Activated CD8-positive, alpha-beta memory T cell treated with anti-CD3 and anti-CD28 coated beads for 48 hours (primary cell): ENCODE data around the gene ARPP21.
"Not testable (repeated sequence)": the region's sequence is repeated elsewhere in the genome, so short reads cannot be mapped to it uniquely, and the experiment has no call there.

Source experiments
- DNase-seq, 3 experiments: peaks; one replicate each; pipeline ENCODE4 v3.0.0-alpha.2; 2020; ENCODE audit warnings: low read depth in 2 of 3, low spot score in 2 of 3

Gene ARPP21

DNA sequence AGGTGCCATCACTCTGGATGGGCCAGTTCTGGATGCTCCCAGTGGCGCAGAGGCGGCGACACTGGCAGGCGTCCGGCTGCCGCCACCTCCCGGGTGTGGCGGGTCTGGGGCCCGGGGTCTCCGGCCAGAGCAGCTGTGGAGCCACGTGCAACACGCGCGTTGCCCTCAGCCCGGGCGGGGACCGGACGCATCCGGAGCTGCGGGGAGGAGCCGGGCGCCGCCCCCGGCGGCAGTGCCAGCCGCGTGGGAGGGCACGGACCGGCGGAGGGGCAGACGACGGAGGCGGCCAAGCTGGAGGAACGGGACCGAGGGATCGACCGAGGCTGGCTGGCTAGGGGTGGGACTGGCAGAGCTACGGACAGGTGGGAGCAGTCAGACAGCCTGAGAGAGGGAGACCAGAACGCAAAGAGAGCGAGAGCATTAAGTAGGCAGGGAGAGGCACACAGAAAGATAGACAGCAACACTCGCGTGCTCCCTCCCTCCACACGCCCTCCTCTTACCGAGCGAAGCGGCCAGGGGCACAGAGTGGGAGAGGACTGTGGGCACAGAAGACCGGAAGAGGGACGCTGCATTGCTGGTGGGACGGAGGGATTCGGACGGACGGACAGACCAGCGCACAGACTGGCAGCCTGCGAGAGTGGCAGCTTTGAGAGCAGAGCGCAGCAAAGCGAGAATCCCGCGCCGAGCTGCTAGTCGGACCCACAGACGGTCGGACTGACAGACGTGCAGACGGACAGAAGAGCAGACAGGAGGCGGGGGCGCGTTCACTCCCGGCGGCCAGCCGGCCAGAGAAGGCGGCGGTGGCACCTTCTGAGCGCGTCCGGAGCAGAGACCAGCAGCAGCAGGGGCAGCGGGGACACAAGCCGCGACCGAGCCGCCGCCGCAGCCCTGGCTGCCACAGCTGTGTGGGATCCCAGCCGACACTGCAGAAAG lies at the start of gene ARPP21:
TSS of gene ARPP21 (plus strand) at position 272 of the 933 bp plus-strand sequence. CDS start 42,227 bp downstream, outside the sequence.
- DNase-seq, result no peak

DNA sequence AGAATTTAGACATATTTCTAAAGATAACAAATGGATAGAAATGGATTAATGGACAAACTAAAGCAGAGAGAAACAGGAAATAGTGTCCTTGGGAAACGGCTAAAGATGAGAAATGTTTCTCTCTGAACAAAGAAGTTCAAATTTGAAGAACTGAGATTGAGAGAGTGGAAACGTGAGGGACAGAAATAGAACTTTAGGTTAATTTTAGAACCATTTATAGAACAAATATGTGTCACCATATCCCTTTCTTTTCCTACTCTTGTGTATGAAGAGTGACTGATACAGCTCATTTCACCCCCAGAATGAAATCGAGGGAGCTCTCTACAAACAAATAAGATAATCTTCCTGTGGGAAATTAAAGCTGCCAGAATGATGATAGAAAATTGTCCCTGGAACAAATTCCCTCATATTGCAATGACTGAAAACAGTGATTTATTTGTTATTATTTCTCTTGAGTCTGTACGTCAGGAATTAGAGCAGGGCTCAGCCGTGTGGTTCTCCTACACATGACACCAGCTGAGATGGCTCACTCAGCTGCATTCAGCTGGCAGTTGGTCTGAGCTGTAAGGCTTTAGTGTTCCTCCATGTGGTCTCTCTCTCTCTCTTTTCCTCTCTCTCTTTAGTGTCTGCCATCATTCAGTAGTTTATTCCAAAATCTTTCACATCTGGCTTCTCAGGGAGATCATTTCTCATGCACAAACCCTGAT lies 46.6 kb upstream of the ARPP21 start:
- DNase-seq, result no peak

DNA sequence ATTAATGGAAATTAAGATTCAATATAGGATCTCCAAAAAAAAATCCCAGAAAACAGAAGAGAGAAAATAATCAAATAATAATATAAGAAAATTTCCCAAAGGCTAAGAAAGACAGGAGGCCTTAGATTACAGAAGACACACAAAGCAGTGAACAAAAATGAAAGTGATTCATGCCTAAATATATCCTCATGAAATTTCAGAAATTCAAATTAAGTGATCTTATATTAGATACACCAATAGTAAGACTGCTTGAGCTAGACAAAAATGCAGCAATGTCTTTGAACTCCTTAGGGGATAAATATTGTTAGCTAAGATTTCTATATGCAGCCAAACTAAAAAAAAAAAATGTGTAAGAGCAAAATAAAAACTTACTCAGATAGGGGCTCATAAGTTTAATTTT lies 44.6 kb upstream of the ARPP21 start:
- no peak for DNase-seq

DNA sequence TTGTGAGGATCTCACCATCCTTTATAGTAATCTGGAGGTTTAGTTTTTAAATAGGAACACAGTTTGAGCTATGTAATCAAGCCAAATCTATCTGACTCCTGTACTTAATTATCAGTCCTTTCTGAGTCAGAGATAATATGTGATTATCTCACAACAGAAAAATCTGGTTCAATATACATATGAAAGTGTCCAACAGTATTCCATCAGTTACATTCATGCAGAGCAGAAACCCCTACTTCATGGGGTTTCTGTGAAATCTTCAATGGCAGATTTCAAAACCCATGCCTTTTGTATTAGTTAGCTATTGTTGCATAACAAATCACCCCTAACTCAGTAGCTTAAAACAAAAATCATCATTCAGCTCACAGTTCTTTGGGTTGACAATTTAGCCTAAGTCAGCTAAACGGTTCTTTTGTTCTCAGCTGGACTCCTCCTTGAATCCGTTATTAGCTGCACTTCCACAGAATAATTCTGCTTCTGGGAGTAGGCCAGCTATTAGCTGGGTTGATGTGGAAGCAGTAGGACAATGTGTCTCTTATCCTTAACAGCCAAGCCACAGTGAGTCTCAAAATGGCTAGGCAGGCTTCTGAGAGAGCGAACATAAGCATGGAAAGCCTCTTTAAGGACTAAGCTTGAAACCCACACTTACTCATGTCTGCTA lies 42.9 kb upstream of the ARPP21 start:
- DNase-seq, result no peak

DNA sequence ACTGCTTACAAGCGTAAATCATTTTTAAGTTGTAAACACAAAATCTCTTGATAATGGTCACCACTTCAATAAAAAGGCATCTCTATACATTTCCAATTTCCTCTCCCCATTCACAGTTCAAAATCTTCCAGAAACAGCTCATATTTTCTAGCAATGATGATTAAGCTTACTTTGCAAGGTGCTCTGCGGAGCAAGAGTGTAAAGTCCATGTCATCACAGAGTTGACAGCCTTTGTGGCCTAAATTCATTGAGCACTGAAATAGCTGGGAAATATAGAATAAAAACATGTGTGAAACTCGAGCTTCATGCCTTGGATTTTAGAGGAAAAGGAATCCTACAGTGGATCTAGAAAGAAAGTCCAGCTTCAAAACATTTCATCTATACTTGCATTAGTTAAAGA lies 41.8 kb upstream of the ARPP21 start:
- no peak for DNase-seq

DNA sequence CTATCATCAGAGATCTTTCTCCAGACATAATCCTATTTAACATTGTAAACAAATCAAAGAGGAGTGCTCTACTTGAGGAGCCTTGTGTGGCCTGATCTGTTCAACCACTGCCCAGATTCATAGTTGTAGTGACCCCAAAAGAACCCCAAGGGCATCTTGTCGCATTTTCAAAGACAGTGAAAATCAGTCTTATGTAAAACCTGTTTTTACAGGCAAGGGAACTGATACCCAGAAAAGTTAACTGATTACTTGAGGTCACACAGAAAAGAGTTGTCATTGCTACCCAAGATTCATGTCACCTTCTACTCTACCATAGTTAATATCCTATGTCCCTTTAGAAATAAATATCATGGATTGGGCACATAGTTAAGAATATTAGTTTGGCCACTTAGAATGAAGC lies 40.5 kb upstream of the ARPP21 start:
- no peak for DNase-seq

DNA sequence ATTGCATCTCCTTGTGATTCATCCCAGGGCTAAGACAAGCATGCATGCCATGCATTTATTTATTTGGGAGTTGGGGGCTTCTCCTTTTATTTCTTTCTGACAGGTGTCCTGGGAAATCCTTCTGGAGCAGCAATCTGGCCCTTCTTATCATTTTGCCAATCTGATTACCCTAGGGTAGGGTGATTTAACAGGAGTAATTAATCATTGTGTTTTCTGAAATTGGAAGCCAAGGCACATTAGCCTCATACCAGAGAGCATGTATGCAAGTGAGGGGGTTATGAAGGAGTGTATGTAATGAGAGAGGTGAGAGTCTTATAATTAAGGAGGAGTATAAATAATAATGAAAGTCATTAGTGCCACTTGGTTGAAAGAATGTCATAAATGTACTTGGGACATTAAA lies 37.4 kb upstream of the ARPP21 start:
- DNase-seq, result no peak

DNA sequence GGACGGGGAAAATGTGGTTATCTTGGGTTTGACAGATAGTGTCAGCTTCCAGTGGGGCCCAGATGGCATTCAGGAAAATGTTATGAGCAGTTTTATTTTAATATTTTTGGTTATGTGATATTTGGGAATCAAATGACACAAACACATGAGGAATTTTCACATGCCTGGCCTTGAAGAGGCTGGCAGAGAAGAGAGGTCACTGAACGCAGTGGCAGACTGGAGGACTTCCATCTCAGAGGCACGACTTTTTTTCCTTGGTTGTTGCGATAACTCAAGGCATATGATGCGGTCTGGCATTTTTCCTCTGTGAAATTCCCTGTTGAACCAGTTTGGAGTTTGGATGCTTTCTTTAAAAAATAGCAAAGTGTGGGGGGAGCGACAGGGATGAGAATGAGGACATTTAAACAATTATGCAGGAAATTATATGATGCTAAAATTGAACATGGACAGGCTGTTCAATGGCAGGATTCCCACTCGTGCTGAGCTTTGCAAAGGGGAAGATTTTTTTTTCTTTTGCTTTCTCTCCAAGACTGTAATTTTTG lies 36.9 kb upstream of the ARPP21 start:
- DNase-seq, result no peak

DNA sequence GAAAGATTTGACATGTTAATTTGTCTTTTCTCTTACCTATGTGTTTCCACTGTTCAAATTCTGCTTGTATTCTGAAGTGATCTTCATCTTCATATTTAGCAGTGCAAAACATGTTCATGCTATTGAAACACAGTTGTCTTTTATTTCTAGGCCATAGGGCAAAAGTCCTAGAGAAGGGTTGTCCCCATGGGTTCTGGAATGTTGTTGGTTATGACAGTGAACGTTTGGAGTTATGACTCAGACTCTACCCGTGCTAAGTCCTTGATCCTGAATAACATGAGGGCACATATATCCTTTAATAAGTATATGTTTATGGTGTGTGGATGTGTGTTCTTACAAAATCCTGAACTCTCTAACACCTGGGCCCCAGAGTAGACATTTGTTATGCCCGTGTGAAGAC lies 23.0 kb upstream of the ARPP21 start:
- no peak for DNase-seq

DNA sequence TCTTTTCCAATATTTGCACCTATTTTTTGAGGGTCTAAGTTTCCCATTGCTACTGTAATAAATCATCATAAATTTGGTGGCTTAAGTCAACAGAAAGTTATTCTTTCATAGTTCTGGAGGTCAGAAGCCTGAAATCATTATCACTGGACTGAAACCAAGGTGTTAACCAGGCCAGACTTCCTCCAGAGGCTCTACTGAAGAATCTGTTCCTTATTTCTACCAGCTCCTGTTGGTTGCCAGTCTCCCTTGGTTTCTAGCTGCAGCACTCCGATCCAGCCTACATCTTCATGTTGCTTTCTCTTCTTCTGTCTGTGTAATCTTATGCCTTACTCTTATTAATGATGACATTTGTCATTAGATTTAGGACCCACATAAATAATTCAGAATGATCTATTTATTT lies 22.0 kb upstream of the ARPP21 start:
- DNase-seq, result no peak

DNA sequence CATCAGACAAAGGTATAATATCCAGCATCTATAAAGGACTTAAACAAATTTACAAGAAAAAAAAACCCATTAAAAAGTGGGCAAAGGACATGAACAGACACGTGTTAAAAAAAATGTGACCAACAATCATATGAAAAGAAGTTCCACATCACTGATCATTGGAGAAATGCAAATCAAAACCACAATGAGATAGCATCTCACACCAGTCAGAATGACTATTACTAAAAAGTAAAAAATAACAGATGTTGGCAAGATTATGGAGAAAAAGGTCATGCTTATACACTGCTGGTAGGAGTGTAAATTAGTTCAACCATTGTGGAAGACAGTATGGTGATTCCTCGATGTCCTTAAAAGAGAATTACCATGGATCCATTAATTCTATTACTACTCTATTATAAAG lies 19.1 kb upstream of the ARPP21 start:
- not testable (repeated sequence) for DNase-seq

DNA sequence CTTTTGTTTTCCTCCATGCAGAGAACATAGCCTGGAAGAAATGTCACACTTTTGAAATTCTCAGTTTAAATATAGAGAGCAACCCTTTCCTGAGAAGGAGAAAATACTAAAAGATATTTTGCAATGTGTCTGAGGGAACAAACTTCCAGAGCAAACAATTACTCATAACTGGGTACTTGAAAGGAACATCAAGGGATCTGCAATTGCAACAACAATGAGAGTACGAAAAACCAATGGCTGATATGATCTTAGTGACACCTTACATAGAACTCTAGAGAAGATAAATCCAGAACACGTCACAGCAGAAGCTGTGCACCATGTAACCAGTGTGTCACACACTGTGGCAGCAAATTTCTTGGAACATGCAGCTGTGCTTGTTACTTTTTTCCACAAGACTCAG lies 14.6 kb upstream of the ARPP21 start:
- DNase-seq, result no peak

DNA sequence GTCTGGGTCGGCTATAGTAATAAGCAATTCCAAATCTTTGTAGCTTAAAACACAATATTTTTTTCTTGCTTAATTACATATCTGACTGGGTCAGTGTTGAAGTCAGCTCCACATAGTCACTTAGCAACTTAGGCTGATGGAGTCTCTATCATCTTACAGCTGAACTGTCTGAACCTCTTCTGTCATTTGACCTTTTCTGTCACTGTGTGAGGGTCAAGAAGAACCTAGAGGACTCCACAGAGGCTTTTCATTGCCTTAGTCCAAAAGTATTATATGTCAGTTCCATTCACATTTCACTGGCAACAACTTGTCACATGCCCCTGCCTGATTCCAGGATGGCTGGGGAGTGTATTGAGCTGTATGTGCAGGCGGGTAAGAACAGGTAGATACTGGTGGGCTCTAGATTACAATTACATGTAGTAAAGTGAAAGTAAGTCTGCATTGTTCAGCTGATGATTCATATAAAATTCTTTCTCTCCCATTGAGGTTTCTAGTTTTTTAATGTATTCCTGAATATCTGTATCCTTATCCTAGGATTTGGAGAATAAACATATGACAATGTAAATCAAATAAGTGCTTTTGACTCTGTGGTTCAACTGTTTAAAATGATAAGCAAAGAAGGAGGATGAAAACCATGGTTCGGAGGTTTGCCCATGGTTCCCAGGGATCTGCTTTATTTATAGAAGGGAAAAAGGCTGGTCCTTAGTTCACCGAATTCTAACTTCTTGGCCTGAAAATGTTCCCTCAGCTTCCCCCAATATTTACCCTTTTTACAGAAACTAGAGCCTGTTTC lies 5.8 kb upstream of the ARPP21 start:
- no peak for DNase-seq

DNA sequence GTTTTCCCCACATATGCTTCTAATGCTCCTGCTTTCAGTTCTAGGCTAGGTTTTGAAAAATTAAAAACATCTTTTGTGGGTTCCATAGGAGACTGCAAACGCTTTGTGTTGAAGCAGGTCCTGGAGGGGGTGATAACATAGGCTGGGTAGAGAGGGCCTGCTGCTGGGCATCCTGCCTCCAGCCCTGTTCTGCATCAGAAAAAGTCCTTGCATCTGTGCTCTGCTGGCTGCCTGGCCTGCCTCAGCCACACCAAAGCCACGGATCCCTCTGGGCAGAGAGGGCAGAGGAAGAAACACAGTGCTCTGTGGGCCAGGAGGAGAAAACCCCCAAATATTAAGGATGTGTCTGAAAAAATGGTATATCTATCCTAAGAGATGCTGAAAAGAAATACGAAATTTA lies 3.9 kb upstream of the ARPP21 start:
- DNase-seq, result no peak

DNA sequence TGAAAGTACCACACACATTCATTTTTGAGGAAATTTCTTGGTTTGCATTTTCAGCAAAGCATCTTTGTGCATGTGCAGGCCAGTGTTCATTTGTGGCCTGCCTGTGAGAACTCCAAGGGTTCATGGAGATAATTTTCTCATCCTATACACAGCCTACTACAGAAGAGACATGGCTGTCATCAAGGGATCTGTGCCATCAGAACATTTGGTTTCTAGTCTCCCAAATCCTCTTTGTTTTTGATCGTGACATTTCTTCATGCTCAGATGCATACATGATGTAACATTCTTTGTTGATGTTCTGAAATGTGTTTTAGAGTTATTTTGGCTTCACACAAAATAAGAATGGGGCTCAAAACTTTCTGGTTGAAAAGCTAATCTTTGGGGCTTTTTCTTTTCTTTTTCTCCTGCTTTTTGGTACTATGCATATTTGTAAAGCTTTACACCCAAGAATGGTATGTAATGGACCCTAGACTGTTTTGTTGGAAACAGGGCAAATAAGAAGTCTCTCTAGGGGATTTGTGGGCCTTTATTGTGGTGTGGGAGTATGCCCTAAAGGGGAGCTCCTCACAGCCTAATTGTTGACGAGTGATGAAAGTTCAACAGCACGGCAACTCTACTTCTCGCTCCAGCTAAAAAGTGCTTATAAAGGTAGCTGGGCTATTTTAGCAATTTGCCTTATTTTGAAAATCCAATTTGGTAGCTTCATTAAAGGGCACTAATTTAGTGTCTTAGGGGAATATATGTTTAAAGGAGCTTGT lies 3.2 kb upstream of the ARPP21 start:
- no peak for DNase-seq

DNA sequence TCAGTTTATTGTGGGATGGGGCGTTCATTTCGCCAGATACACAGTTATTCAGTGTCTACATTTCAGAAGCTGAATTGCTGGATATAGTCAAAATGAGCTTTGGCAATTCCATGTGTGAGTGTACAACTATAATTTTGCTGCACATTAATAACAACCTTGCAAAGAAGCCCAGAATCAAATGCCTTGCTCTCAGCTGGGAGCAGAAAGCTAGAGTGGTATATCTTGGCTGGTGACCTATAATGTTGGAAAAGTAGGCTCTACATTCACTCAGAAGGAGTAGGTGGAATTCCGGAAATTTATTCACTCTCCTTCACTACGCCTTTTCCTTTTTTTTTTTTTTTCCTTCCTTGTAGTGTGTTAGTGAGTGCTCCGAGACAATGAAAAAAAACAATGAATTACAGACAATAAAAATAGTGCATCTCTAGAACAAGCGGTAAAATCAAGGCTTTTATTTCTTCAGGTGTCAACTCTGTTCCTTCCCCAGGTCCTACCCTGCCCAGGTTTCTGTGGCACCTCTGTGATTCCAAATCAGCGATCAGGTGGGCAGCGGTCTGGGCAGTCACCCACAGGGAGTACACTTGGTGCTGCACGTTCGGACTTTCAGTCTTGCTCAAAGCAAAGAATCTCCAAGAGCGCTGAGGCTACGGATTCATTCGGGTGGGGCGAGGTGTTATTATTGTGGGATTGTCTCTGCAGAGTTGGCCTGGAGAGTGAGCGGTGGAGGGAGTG lies 910 bp upstream of the ARPP21 start:
- DNase-seq, result no peak

DNA sequence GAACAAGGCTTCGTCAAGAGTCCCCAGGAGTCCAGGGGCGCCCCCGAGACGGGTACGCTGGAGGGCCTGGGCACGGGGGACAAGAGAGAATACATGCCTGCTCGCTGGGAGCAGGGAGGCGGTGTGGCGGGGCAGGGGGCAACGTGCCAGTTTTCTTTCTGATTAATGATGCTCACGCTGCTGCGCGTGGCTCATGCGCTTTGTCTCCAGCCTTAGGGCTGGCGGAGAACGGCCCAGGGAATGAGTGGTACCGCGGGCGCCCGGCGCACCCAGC lies 408 bp upstream of the ARPP21 start:
- DNase-seq, result no peak

DNA sequence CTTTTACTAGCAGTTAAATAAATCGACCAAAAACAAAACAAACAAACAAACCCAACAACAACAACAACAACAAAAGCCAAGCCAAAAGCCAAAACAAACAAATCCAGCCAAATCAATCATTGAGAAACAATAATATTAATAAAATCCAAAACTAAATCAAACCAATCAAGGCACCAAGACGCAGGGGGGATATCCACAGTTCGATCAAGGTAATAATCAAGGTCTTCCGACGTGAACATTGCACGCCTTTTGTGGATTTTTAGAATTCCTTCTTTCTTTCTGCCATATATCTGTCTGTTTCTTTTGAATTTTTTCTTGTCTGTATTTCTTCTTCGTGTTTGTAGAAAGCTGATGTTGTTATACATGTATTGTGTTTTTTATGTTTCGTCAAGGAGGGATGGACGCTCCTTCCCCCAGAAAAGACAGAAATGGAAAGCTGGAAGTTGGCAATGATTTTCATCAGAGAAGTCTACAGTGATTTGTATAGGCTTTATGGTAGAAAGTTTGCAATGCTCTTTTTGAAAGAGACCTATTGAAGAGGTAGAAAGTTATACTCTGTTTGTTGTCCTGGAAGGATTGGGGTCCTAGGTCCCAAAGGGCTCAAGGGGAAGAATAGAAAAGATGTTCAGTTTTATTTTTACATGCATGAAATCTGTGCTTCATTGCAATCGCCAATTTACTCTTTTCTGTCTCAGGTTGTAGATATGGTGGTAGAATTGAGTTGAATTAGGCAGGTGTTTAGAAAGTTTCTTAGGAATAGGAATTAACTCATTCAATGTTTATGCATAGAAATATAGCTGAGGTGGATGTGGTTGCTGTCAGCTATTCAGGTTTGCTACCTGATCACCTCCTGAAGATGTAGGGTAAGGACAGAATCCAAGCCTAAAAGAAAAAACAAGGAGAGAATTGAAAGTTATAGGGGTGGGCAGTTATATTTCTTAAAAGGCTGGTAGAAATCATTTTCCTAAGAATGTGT lies 1.2 kb downstream of the ARPP21 start:
- DNase-seq, result no peak

DNA sequence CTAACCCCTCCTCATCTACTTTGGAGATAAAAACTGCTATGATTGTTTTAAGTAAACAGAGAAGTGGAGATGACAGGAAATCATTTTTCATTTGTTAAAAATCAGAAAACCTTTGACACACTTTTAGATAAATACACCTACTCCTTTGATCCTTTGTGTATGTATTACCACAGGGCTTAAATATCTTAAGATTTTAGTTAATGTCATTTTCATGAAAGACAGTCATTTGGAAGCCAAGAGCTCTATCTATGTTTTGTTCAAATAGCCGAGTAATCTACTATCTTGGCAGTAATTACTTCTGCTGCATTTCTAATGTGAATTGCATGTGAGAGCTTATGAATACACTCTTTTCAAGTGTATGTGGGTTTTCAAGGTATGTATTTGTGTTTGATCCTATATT lies 2.0 kb downstream of the ARPP21 start:
- DNase-seq, result no peak
